Glutamatergic neuron (in vitro differentiated cells): ENCODE data around the gene GABRB3. TPM values are rescaled to one million over a fixed set of nuclear protein-coding genes. Genes with fewer than 3 reads are reported as not detected.

Experiments
- DNase-seq: peaks from one replicate; pipeline ENCODE4 v3.0.0; 2022
- H3K27ac Mint-ChIP-seq: one replicate; pipeline ENCODE4 v1.8.0; 2020; ENCODE audit warnings: mild to moderate bottlenecking, mixed read lengths, inconsistent platforms; ENCODE audit not compliant: unreplicated experiment
- H3K27me3 Mint-ChIP-seq: one replicate; pipeline ENCODE4 v1.8.0; 2020; ENCODE audit warnings: mild to moderate bottlenecking, moderate library complexity, mixed read lengths, inconsistent platforms; ENCODE audit not compliant: unreplicated experiment
- H3K36me3 Mint-ChIP-seq: one replicate; pipeline ENCODE4 v1.8.0; 2020; ENCODE audit warnings: mild to moderate bottlenecking, mixed read lengths, inconsistent platforms; ENCODE audit not compliant: unreplicated experiment
- H3K4me1 Mint-ChIP-seq: one replicate; pipeline ENCODE4 v1.8.0; 2020; ENCODE audit warnings: mild to moderate bottlenecking, low read depth, mixed read lengths, inconsistent platforms; ENCODE audit not compliant: unreplicated experiment
- H3K4me3 Mint-ChIP-seq: one replicate; pipeline ENCODE4 v1.8.0; 2020; ENCODE audit warnings: mild to moderate bottlenecking, mixed read lengths, inconsistent platforms; ENCODE audit not compliant: unreplicated experiment
- H3K9me3 Mint-ChIP-seq: one replicate; pipeline ENCODE4 v1.8.0; 2020; ENCODE audit warnings: mild to moderate bottlenecking, moderate library complexity, mixed read lengths, inconsistent platforms; ENCODE audit not compliant: unreplicated experiment
- total RNA-seq: library from RNA; stranded (reverse); fragmentation: NEBNext Ultra II Directional; extraction: Animal tissue kit (Norgen Biotek cat#: 25700); gene quantifications from one replicate; pipeline ENCODE4 v1.2.1, GENCODE V29; 2021; ENCODE audit not compliant: unreplicated experiment
- TF ChIP-seq, protein P1 (sequence below): fragments of 200-600 bp; sonication (generic); IDR thresholded peaks from one replicate; pipeline ENCODE4 v1.5.0; 2021; ENCODE audit not compliant: partially characterized antibody, unreplicated experiment

The GABRB3 gene
- total RNA-seq, 1 donor from 2014 or later: 287 TPM

DNA sequence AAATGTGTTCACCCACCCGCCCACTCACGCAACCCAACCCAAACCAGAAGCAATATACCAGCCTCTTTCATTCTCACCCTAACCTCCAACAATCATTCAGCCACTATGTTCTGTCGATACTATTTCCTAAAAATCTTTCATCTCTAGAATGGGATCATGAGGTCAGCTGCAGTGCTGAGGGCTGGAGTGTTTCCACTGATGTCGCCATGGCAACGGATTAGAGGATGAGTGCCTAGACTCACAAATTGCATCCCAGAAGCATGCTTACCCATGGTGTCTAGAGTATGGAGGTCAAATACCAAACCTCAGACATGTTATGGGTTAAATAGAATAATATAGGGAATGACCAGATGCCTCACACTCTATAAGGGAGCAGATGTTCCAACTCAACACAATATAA is 138.5 kb downstream of the GABRB3 start:
- Mint-ChIP-seq H3K27ac (peak overlapping the region; percentile 49), H3K4me3 (no peak overlapping the region), H3K4me1 (peaks cover 60% of the 10 kb centered on the region), H3K9me3 (peaks cover 14% of the 10 kb centered on the region), H3K36me3 (peaks cover 13% of the 10 kb centered on the region), H3K27me3 (peaks cover 9% of the 10 kb centered on the region)
- TF ChIP-seq, protein P1, sequence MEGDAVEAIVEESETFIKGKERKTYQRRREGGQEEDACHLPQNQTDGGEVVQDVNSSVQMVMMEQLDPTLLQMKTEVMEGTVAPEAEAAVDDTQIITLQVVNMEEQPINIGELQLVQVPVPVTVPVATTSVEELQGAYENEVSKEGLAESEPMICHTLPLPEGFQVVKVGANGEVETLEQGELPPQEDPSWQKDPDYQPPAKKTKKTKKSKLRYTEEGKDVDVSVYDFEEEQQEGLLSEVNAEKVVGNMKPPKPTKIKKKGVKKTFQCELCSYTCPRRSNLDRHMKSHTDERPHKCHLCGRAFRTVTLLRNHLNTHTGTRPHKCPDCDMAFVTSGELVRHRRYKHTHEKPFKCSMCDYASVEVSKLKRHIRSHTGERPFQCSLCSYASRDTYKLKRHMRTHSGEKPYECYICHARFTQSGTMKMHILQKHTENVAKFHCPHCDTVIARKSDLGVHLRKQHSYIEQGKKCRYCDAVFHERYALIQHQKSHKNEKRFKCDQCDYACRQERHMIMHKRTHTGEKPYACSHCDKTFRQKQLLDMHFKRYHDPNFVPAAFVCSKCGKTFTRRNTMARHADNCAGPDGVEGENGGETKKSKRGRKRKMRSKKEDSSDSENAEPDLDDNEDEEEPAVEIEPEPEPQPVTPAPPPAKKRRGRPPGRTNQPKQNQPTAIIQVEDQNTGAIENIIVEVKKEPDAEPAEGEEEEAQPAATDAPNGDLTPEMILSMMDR: no peak
- peak; percentile 48 for DNase-seq

DNA sequence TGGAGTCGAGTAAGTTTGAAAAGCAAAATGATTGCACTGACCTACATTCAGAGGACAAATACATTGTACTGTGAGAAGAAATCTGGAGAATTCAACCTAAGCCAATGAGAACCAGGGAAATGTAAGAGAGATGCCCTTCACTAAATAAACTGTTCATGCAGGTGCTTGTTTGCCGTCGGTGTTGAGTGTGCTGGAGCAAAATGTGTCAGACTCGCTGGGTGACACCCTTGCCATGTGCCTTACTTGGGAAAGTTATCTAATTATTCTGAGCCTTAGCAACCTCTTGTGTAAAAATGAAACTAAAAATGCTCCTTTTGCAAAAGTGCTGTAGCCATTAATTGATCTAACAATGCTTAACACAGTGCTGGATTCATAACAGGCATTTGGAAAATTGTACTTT is 140.4 kb downstream of the GABRB3 start:
- no peak overlapping the region for H3K27ac Mint-ChIP-seq
- H3K36me3 Mint-ChIP-seq: peaks cover 15% of the 10 kb centered on the region
- H3K27me3 Mint-ChIP-seq: peaks cover 8% of the 10 kb centered on the region
- H3K4me1 Mint-ChIP-seq: peaks cover 51% of the 10 kb centered on the region
- TF ChIP-seq, protein P1: no peak
- DNase-seq: no peak
- peaks cover 10% of the 10 kb centered on the region for H3K9me3 Mint-ChIP-seq
- no peak overlapping the region for H3K4me3 Mint-ChIP-seq

DNA sequence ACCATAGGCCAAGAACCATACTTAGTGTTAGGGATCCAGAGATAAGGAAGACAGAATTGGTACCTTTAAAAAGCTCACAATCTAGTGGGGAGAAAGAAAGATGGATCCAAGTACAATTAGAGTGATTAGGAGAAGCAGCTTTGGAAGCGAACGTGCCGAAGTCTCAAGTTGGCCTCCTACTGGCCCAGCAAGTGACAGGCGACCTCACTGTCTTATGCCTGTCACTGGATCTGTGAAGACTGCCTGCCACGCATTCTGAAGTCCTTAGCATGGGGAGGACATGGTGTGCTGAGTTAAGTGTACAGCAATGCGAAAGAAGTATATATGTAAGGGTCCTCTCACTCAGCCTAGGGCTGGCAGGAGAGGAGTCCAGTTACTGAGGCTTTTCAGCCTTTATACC is 141.0 kb downstream of the GABRB3 start:
- TF ChIP-seq, protein P1: no peak
- Mint-ChIP-seq H3K27me3 (peaks cover 3% of the 10 kb centered on the region), H3K9me3 (peaks cover 11% of the 10 kb centered on the region), H3K4me1 (peaks cover 46% of the 10 kb centered on the region), H3K27ac (no peak overlapping the region), H3K36me3 (peaks cover 16% of the 10 kb centered on the region), H3K4me3 (no peak overlapping the region)
- no peak for DNase-seq

DNA sequence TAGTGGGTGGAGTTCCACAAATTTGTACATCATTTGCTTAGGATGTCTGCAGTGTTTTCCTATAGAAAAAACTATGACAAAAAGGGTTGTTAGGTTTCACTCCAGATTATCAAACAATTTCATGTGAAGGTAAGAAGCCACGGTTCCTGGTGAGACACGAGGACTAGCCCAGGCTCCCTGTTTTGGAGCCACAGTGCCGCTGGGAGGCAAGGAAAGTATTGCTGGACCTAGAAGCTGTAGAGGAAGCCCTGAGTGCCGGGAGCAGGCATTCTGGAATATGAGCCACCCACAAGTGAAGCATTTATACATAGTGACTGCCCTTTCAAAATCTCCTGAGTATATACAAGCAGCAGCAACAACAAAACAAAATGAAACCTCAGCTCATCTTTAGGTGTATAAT is 142.0 kb downstream of the GABRB3 start:
- Mint-ChIP-seq H3K4me3 (no peak overlapping the region), H3K27me3 (peaks cover 4% of the 10 kb centered on the region), H3K9me3 (peaks cover 12% of the 10 kb centered on the region), H3K36me3 (peaks cover 19% of the 10 kb centered on the region), H3K4me1 (peaks cover 40% of the 10 kb centered on the region), H3K27ac (no peak overlapping the region)
- TF ChIP-seq, protein P1: no peak
- no peak for DNase-seq

DNA sequence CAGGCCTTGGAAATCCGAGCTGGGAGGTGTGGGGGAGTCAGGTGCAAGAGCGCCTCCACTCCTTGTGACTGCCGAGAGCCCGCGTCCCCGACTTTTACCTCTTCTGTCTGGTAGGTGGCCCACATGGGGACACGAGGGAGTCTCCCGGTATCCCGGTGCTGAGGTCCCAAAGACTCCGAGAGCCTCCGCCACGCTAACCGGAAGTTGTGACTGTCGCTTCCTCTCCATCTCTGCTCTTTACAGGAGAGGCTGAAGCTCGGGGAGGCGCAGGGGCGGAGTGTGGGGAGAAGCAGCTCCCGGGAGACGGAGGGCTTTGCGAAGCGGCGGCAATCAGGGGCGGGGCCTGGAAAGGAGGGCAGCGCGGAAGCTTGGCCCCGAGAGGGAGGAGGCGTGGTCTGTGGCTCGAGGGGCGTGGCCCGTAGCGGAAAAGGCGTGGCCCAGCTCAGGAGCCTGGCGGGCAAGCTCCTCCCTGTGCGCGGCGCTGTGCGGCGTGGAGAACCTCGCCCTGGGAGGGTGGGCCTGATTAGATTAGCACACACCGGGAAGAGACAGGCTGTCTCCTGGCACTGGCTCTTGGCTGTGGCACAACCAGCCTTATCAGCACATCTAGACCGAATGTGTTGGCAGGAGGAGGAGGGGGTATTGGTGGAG is 143.9 kb downstream of the GABRB3 start:
- Mint-ChIP-seq H3K4me3 (no peak overlapping the region), H3K27me3 (peaks cover 4% of the 10 kb centered on the region), H3K36me3 (peaks cover 19% of the 10 kb centered on the region), H3K9me3 (peaks cover 9% of the 10 kb centered on the region), H3K4me1 (peaks cover 29% of the 10 kb centered on the region), H3K27ac (no peak overlapping the region)
- TF ChIP-seq, protein P1: no peak
- no peak for DNase-seq
